ENCODE data around the gene SH3RF3.

Gene SH3RF3

GRCh38 chr2:109336296-109336695 lies 207.3 kb downstream of the SH3RF3 start:
- peaks cover 7% of the 10 kb centered on the region for H3K27me3 ChIP-seq (ENCODE audit: low read depth)
- no peaks in the 10 kb centered on the region for H3K9me3 ChIP-seq
- H3K4me1 ChIP-seq, result no peaks in the 10 kb centered on the region
- no peaks in the 10 kb centered on the region for H3K36me3 ChIP-seq (replicated peaks)
- in situ Hi-C loops (cut with MboI; ENCODE audit: low sequenced_read_pairs), result no loop called here
- DNase-seq (ENCODE audit: low spot score in 2 of 2), result no peak
- no peak overlapping the region for H3K4me3 ChIP-seq

- Histone ChIP-seq H3K27me3 (ENCODE audit: low read depth) (peaks cover 4% of the 10 kb centered on the region), H3K4me1 (no peaks in the 10 kb centered on the region), H3K9me3 (no peaks in the 10 kb centered on the region), H3K4me3 (no peak overlapping the region), H3K36me3 (replicated peaks) (no peaks in the 10 kb centered on the region)
- no peak for DNase-seq (ENCODE audit: low spot score in 2 of 2)
- in situ Hi-C loops (cut with MboI; ENCODE audit: low sequenced_read_pairs), result no loop called here
Measured at GRCh38 chr2:109337221-109337620, 208.2 kb downstream of the SH3RF3 start.

GRCh38 chr2:109339519-109339966 lies 210.5 kb downstream of the SH3RF3 start:
- Histone ChIP-seq H3K9me3 (no peaks in the 10 kb centered on the region), H3K4me1 (no peaks in the 10 kb centered on the region), H3K27me3 (ENCODE audit: low read depth) (no peaks in the 10 kb centered on the region; the same call in 1 of the 2 replicates), H3K4me3 (no peak overlapping the region), H3K36me3 (replicated peaks) (no peaks in the 10 kb centered on the region)
- in situ Hi-C loops (cut with MboI; ENCODE audit: low sequenced_read_pairs), result no loop called here
- DNase-seq (ENCODE audit: low spot score in 2 of 2), result no peak

- in situ Hi-C loops (cut with MboI; ENCODE audit: low sequenced_read_pairs), result no loop called here
- Histone ChIP-seq H3K4me1 (no peaks in the 10 kb centered on the region), H3K36me3 (replicated peaks) (no peaks in the 10 kb centered on the region), H3K9me3 (no peaks in the 10 kb centered on the region), H3K27me3 (ENCODE audit: low read depth) (no peaks in the 10 kb centered on the region; the same call in 1 of the 2 replicates), H3K4me3 (no peak overlapping the region)
- DNase-seq (ENCODE audit: low spot score in 2 of 2), result no peak
Measured at GRCh38 chr2:109340381-109340780, 211.4 kb downstream of the SH3RF3 start.

GRCh38 chr2:109341355-109342255 lies 212.6 kb downstream of the SH3RF3 start:
- in situ Hi-C loops (cut with MboI; ENCODE audit: low sequenced_read_pairs), result no loop called here
- Histone ChIP-seq H3K27me3 (ENCODE audit: low read depth) (no peaks in the 10 kb centered on the region; the same call in 1 of the 2 replicates), H3K9me3 (no peaks in the 10 kb centered on the region), H3K4me1 (no peaks in the 10 kb centered on the region), H3K4me3 (no peak overlapping the region), H3K36me3 (replicated peaks) (no peaks in the 10 kb centered on the region)
- no peak for DNase-seq (ENCODE audit: low spot score in 2 of 2)

- Histone ChIP-seq H3K4me3 (no peak overlapping the region), H3K4me1 (no peaks in the 10 kb centered on the region), H3K27me3 (ENCODE audit: low read depth) (no peaks in the 10 kb centered on the region), H3K9me3 (no peaks in the 10 kb centered on the region), H3K36me3 (replicated peaks) (no peaks in the 10 kb centered on the region)
- in situ Hi-C loops (cut with MboI; ENCODE audit: low sequenced_read_pairs), result no loop called here
- no peak for DNase-seq (ENCODE audit: low spot score in 2 of 2)
Measured at GRCh38 chr2:109342256-109342850, 213.3 kb downstream of the SH3RF3 start.

- Histone ChIP-seq H3K4me3 (no peak overlapping the region), H3K4me1 (no peaks in the 10 kb centered on the region), H3K9me3 (no peaks in the 10 kb centered on the region), H3K36me3 (replicated peaks) (no peaks in the 10 kb centered on the region), H3K27me3 (ENCODE audit: low read depth) (no peaks in the 10 kb centered on the region)
- in situ Hi-C loops (cut with MboI; ENCODE audit: low sequenced_read_pairs), result no loop called here
- no peak for DNase-seq (ENCODE audit: low spot score in 2 of 2)
Measured at GRCh38 chr2:109342930-109343329, 213.9 kb downstream of the SH3RF3 start.

GRCh38 chr2:109343460-109343859 lies 214.5 kb downstream of the SH3RF3 start:
- Histone ChIP-seq H3K4me1 (no peaks in the 10 kb centered on the region), H3K36me3 (replicated peaks) (no peaks in the 10 kb centered on the region), H3K27me3 (ENCODE audit: low read depth) (no peaks in the 10 kb centered on the region), H3K9me3 (no peaks in the 10 kb centered on the region), H3K4me3 (no peak overlapping the region)
- in situ Hi-C loops (cut with MboI; ENCODE audit: low sequenced_read_pairs), result no loop called here
- DNase-seq (ENCODE audit: low spot score in 2 of 2), result no peak

- Histone ChIP-seq H3K9me3 (no peaks in the 10 kb centered on the region), H3K4me3 (no peak overlapping the region), H3K27me3 (ENCODE audit: low read depth) (no peaks in the 10 kb centered on the region), H3K36me3 (replicated peaks) (no peaks in the 10 kb centered on the region), H3K4me1 (no peaks in the 10 kb centered on the region)
- in situ Hi-C loops (cut with MboI; ENCODE audit: low sequenced_read_pairs), result no loop called here
- no peak for DNase-seq (ENCODE audit: low spot score in 2 of 2)
Measured at GRCh38 chr2:109344270-109344805, 215.3 kb downstream of the SH3RF3 start.

GRCh38 chr2:109345091-109345490 lies 216.1 kb downstream of the SH3RF3 start:
- no peaks in the 10 kb centered on the region for H3K27me3 ChIP-seq (ENCODE audit: low read depth)
- no peaks in the 10 kb centered on the region for H3K36me3 ChIP-seq (replicated peaks)
- H3K9me3 ChIP-seq, result no peaks in the 10 kb centered on the region
- no peaks in the 10 kb centered on the region for H3K4me1 ChIP-seq
- no peak overlapping the region for H3K4me3 ChIP-seq
- DNase-seq (ENCODE audit: low spot score in 2 of 2), result no peak
- in situ Hi-C loops (cut with MboI; ENCODE audit: low sequenced_read_pairs), result no loop called here

- DNase-seq (ENCODE audit: low spot score in 2 of 2), result no peak
- no peak overlapping the region for H3K4me3 ChIP-seq
- H3K27me3 ChIP-seq (ENCODE audit: low read depth), result no peaks in the 10 kb centered on the region
- in situ Hi-C loops (cut with MboI; ENCODE audit: low sequenced_read_pairs), result no loop called here
- no peaks in the 10 kb centered on the region for H3K36me3 ChIP-seq (replicated peaks)
- no peaks in the 10 kb centered on the region for H3K4me1 ChIP-seq
- H3K9me3 ChIP-seq, result no peaks in the 10 kb centered on the region
Measured at GRCh38 chr2:109345653-109346480, 216.9 kb downstream of the SH3RF3 start.

- Histone ChIP-seq H3K36me3 (replicated peaks) (no peaks in the 10 kb centered on the region), H3K4me1 (no peaks in the 10 kb centered on the region), H3K27me3 (ENCODE audit: low read depth) (no peaks in the 10 kb centered on the region), H3K4me3 (no peak overlapping the region), H3K9me3 (no peaks in the 10 kb centered on the region)
- no peak for DNase-seq (ENCODE audit: low spot score in 2 of 2)
- in situ Hi-C loops (cut with MboI; ENCODE audit: low sequenced_read_pairs), result no loop called here
Measured at GRCh38 chr2:109346601-109347228, 217.7 kb downstream of the SH3RF3 start.

GRCh38 chr2:109347626-109348025 lies 218.6 kb downstream of the SH3RF3 start:
- H3K4me1 ChIP-seq, result no peaks in the 10 kb centered on the region
- DNase-seq (ENCODE audit: low spot score in 2 of 2), result no peak
- no peaks in the 10 kb centered on the region for H3K27me3 ChIP-seq (ENCODE audit: low read depth)
- no peaks in the 10 kb centered on the region for H3K36me3 ChIP-seq (replicated peaks)
- in situ Hi-C loops (cut with MboI; ENCODE audit: low sequenced_read_pairs), result no loop called here
- no peak overlapping the region for H3K4me3 ChIP-seq
- H3K9me3 ChIP-seq, result no peaks in the 10 kb centered on the region

All from HAP-1 (cell line).